Measurements from ENCODE around the gene PPM1H.

The PPM1H gene

DNA sequence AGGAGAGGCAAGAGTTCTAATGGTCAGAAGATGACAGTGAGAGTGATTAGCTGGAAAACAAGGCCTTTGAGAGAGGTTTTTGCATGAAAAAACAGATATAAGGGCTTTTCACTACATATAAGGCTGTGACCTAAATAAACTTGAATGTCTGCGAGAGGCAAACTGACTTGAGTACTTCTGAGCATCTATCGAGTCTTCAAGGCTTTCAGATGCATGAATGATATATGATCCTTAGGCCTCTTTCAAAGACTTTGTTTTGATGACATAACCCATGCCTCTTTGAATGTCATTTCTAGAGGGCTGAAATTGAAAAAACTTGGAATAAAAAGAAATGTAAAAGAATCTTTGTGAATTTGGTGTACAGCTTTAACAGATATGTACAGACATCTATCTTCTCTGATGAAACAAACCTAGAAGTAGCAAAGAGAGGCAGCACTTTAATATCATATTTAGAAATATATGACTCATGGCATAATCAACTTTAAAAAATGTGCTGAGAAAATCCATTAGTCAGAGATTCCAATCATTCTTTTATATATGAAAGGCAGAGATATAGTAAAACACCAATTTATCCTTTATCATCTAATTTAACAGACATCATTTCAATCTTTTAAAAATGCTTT lies 72.6 kb downstream of the PPM1H start:
- H3K4me1 ChIP-seq (ENCODE audit: insufficient read depth, low read length, severe bottlenecking), result no peaks in the 10 kb centered on the region
- no peaks in the 10 kb centered on the region for H3K36me3 ChIP-seq (ENCODE audit: insufficient read depth, low read length)
- TF ChIP-seq CTCF (IDR thresholded peaks at IDR 0.05; ENCODE audit: low read length), result no peak
- no peaks in the 10 kb centered on the region for H3K79me2 ChIP-seq (ENCODE audit: insufficient read depth, low read length)
- no peaks in the 10 kb centered on the region for H4K20me1 ChIP-seq (ENCODE audit: insufficient read depth, low read length)
- no peaks in the 10 kb centered on the region for H3K27me3 ChIP-seq (ENCODE audit: insufficient read depth, low read length)
- no peak overlapping the region for H3K9ac ChIP-seq (ENCODE audit: low read length)
- no peaks in the 10 kb centered on the region for H3K9me3 ChIP-seq (ENCODE audit: low read length)
- no peaks in the 10 kb centered on the region for H3K9me2 ChIP-seq (ENCODE audit: low read depth, low read length)
- H3K4me3 ChIP-seq (ENCODE audit: low read depth, low read length, poor library complexity, severe bottlenecking), result no peak overlapping the region
- no peak overlapping the region for H3K27ac ChIP-seq (ENCODE audit: low read depth, low read length, poor library complexity, severe bottlenecking)
- H2AFZ ChIP-seq (ENCODE audit: low read length), result no peak overlapping the region
- no peaks in the 10 kb centered on the region for H3F3A ChIP-seq (ENCODE audit: insufficient read depth, low read length)
- H3K4me2 ChIP-seq (ENCODE audit: low read length), result no peak overlapping the region

DNA sequence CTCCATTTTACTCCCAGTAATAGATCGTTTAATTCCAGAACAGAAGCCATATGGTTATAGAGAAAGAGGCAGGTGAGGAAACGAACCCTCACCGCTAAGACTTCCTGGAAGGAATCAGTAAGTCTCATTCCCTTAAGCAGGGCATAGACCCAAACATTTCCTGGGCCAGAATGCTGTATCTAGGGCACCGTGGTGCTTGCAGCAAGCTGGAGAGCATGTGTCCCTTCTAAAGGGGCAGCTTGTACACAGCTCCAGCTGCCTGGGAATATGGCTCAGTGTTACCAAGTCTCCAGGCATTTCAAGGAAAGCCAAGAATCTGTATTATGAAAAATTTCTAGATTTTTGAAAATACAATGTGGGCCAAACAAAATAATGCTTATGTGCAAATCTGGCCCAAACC lies 73.4 kb downstream of the PPM1H start:
- Histone ChIP-seq H3K27ac (ENCODE audit: low read depth, low read length, poor library complexity, severe bottlenecking) (no peak overlapping the region), H3K9ac (ENCODE audit: low read length) (no peak overlapping the region), H3K4me3 (ENCODE audit: low read depth, low read length, poor library complexity, severe bottlenecking) (no peak overlapping the region), H3K9me2 (ENCODE audit: low read depth, low read length) (no peaks in the 10 kb centered on the region), H3K79me2 (ENCODE audit: insufficient read depth, low read length) (no peaks in the 10 kb centered on the region), H4K20me1 (ENCODE audit: insufficient read depth, low read length) (no peaks in the 10 kb centered on the region), H2AFZ (ENCODE audit: low read length) (no peak overlapping the region), H3K27me3 (ENCODE audit: insufficient read depth, low read length) (no peaks in the 10 kb centered on the region), H3K4me2 (ENCODE audit: low read length) (no peak overlapping the region), H3K36me3 (ENCODE audit: insufficient read depth, low read length) (no peaks in the 10 kb centered on the region), H3F3A (ENCODE audit: insufficient read depth, low read length) (no peaks in the 10 kb centered on the region), H3K4me1 (ENCODE audit: insufficient read depth, low read length, severe bottlenecking) (no peaks in the 10 kb centered on the region), H3K9me3 (ENCODE audit: low read length) (no peaks in the 10 kb centered on the region)
- TF ChIP-seq CTCF (IDR thresholded peaks at IDR 0.05; ENCODE audit: low read length) (no peak), EZH2 (IDR thresholded peaks at IDR 0.05; ENCODE audit: borderline replicate concordance, low read length) (no peak)

DNA sequence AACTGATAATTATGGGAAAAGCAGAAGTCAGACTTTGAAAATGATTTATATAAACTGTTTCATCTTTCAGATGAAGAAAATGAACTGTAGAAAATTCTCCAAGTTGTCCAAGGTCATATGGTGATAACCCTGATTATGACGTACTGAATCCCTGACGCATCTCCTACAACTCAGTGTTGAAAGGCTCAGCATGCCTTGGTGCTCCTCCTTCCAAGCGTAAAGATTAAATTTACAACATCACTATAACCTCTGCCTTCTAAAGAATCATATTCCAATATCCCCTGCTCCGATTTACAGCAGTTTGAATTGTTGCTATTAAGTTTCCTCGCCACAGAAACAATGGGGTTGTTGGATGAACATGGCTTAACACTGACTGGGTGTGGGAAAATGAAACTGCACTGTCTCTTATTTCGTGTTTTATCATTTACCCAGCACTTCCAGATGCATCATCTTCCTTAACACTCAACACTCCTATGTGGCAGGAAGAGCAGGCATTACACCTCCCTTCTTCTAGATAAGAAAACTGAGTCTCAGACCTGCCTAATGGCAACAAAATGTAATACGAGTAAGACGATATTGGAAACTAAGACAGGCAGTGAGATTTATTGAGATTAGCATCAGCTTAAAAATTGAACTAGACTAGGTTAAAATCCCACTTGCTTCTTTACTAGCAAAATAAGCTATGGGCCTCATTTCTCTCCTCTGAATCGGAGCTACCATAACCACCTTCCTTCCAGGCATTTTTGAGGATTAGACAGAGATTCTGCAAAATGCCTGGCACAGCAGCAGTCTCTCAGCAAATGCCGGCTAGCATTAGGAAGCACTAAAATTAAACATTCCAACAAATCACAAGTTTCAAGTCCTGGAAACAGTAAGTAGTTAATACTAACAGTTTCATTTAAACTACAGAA lies 74.2 kb downstream of the PPM1H start:
- Histone ChIP-seq H3K9me2 (ENCODE audit: low read depth, low read length) (no peaks in the 10 kb centered on the region), H3K27ac (ENCODE audit: low read depth, low read length, poor library complexity, severe bottlenecking) (no peak overlapping the region), H3F3A (ENCODE audit: insufficient read depth, low read length) (no peaks in the 10 kb centered on the region), H3K4me3 (ENCODE audit: low read depth, low read length, poor library complexity, severe bottlenecking) (no peak overlapping the region), H4K20me1 (ENCODE audit: insufficient read depth, low read length) (no peaks in the 10 kb centered on the region), H3K4me2 (ENCODE audit: low read length) (no peak overlapping the region), H3K9ac (ENCODE audit: low read length) (no peak overlapping the region), H2AFZ (ENCODE audit: low read length) (no peak overlapping the region), H3K79me2 (ENCODE audit: insufficient read depth, low read length) (no peaks in the 10 kb centered on the region), H3K27me3 (ENCODE audit: insufficient read depth, low read length) (no peaks in the 10 kb centered on the region), H3K9me3 (ENCODE audit: low read length) (no peaks in the 10 kb centered on the region), H3K36me3 (ENCODE audit: insufficient read depth, low read length) (no peaks in the 10 kb centered on the region), H3K4me1 (ENCODE audit: insufficient read depth, low read length, severe bottlenecking) (no peaks in the 10 kb centered on the region)
- TF ChIP-seq CTCF (IDR thresholded peaks at IDR 0.05; ENCODE audit: low read length) (no peak), EZH2 (IDR thresholded peaks at IDR 0.05; ENCODE audit: borderline replicate concordance, low read length) (no peak)

Measured in OCI-LY1 (cell line).